Kidney (tissue), 14 donors: Measurements from ENCODE around the gene TMEM258. TPM values are rescaled to one million over a fixed set of nuclear protein-coding genes. Genes with fewer than 3 reads are reported as not detected.

ENCODE experiments used
- DNase-seq, 5 donors: peaks; one replicate each; pipeline ENCODE4 v3.0.0-alpha.2; 2013 to 2020
- FAIRE-seq: peaks from 2 replicates; lab custom pipeline; 2012; peaks lifted over from hg19 to GRCh38; lab: Jason Lieb, UNC
- H3K27ac ChIP-seq, 2 donors: one replicate each; pipeline ENCODE4 v1.7.0; 2013; ENCODE audit warnings: low read depth in 2 of 2, low read length in 2 of 2, inconsistent platforms in 1 of 2
- H3K27me3 ChIP-seq: one replicate; pipeline ENCODE4 v1.7.1; 2013; ENCODE audit warnings: low read length, inconsistent platforms; ENCODE audit not compliant: control insufficient read depth, insufficient read depth
- H3K36me3 ChIP-seq, 3 donors: one replicate each; pipeline versions ENCODE4 v1.7.0 to v1.7.1; 2013; ENCODE audit warnings: low read length in 3 of 3, control low read depth in 1 of 3, inconsistent platforms in 1 of 3; ENCODE audit not compliant: insufficient read depth in 3 of 3, control insufficient read depth in 2 of 3
- H3K4me1 ChIP-seq, 3 donors: one replicate each; pipeline versions ENCODE4 v1.7.0 to v1.7.1; 2013; ENCODE audit warnings: low read length in 3 of 3, inconsistent platforms in 1 of 3, low read depth in 1 of 3; ENCODE audit not compliant: control insufficient read depth in 2 of 3, insufficient read depth in 2 of 3
- H3K4me3 ChIP-seq, 3 donors: one replicate each; pipeline versions ENCODE4 v1.7.0 to v1.8.1; 2013; ENCODE audit warnings: low read length in 3 of 3, control low read depth in 1 of 3, inconsistent platforms in 1 of 3
- H3K9ac ChIP-seq, 3 donors: one replicate each; pipeline versions ENCODE4 v1.7.0 to v1.7.1; 2013; ENCODE audit warnings: low read length in 3 of 3, control low read depth in 1 of 3, inconsistent platforms in 1 of 3
- H3K9me3 ChIP-seq, 3 donors: one replicate each; pipeline versions ENCODE4 v1.7.0 to v1.7.1; 2013; ENCODE audit warnings: low read length in 3 of 3, control low read depth in 1 of 3, inconsistent platforms in 1 of 3; ENCODE audit not compliant: control insufficient read depth in 2 of 3, insufficient read depth in 1 of 3
- CTCF ChIP-seq: IDR thresholded peaks from 3 replicates; pipeline ENCODE4 v1.5.1; 2012; ENCODE audit warnings: mild to moderate bottlenecking, moderate library complexity, borderline replicate concordance; ENCODE audit not compliant: insufficient read depth; ENCODE audit errors: extremely low read depth
- intact Hi-C: fragments of 100-400 bp; cut with DNase I; formaldehyde crosslinking; loops from one replicate; pipeline ENCODE4 v1.11.1; 2022
- polyA plus RNA-seq: library from polyadenylated mRNA; stranded (reverse); fragments of 350-450 nt; fragmentation: Illumina TruSeq; extraction: RNeasy Lipid Tissue Mini Kit (QIAGEN cat#74804); gene quantifications from one replicate; pipeline ENCODE4 v1.2.3, GENCODE V29; 2014; ENCODE audit warnings: low read depth, low replicate concordance; ENCODE audit not compliant: insufficient read depth
- total RNA-seq: library from RNA; stranded (reverse); fragmentation: NEBNext Ultra II Directional; extraction: Animal tissue kit (Norgen Biotek cat#: 25700); gene quantifications from one replicate; pipeline ENCODE4 v1.2.1, GENCODE V29; 2021
- donor health status: control.
- donor health status: control.
- donor health status: control.
- donor health status: control.
- donor health status: control.
- donor health status: DM: yes; HTN: yes; CAD: no.
- donor health status: Normal renal cell carcinoma (clear cell type).

TMEM258 gene
- total and polyA plus RNA-seq, 2 donors from 2014 or later: 92.1 to 228 TPM

GRCh38 chr11:61828379-61828628 is 35.9 kb upstream of the TMEM258 start:
- no peak for FAIRE-seq
- Histone ChIP-seq H3K4me3 (peak overlapping the region; percentile 57 to 69 (median 63)), H3K9ac (peak overlapping the region in 1 of 3 donors; percentile 41), H3K27ac (peak overlapping the region; percentile 43 to 80), H3K27me3 (no peaks in the 10 kb centered on the region), H3K4me1 (peaks cover 0 to 25% (median 20%) of the 10 kb centered on the region in 3 donors), H3K9me3 (no peaks in the 10 kb centered on the region), H3K36me3 (no peaks in the 10 kb centered on the region)
- no peak for TF ChIP-seq CTCF
- DNase-seq: no peak
- intact Hi-C loops: no loop called here

DNA sequence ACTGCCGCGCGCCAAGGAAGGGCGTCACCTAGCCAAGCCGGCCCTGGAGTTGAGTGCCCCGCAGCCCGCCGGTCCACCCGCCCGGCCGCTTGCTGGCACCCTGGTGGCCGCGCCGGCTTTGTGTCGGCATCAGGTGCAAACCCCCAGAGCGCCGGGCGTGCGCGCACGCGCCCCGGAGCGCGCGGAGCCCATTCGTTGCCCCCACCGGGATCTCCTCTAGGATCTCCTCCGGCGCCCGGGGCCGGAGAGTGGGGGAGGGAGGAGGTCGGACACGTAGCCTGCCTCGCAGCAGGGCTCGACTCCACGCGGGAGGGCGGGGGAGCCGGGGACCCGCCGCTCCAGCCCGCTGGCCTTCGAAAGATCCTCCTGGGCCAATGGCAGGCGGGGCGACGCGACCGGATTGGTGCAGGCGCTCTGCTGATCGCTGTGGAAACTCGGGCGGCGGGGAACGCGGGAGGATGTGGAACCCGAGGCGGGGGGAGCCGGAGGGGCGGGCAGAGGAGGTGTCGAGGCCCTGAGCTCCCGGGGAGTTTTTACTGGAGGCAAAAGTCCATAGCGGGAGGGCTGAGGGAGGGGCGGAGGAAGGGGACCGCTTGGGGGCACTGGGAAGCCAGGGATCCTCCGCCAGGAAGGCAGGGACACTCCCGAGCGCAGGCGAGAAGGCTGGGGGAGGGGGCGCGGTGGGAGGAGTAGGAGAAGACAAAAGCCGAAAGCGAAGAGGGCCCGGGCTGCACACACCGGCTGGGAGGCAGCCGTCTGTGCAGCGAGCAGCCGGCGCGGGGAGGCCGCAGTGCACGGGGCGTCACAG is 35.4 kb upstream of the TMEM258 start, which contains the start of gene FADS2:
TSS of gene FADS2 (plus strand) at position 730 of the 808 bp plus-strand sequence. CDS start 91 bp downstream, outside the sequence.
- intact Hi-C loops: no loop called here
- FAIRE-seq (no peak), DNase-seq (peak; percentile 97 to 98 (median 98))
- H3K4me3 ChIP-seq: peak within 1 kb of the TSS; percentile 57 to 69 (median 63)
- H3K9ac ChIP-seq: peak within 1 kb of the TSS in 2 of 3 donors; percentile 41 to 55
- no peak for TF ChIP-seq CTCF
- H3K27me3 ChIP-seq: no peaks in the 10 kb centered on the region
- H3K4me1 ChIP-seq: peaks cover 0 to 25% (median 20%) of the 10 kb centered on the region in 3 donors
- H3K9me3 ChIP-seq: no peaks in the 10 kb centered on the region
- H3K27ac ChIP-seq: peak within 1 kb of the TSS; percentile 58 to 80
- no peaks in the 10 kb centered on the region for H3K36me3 ChIP-seq

GRCh38 chr11:61826930-61827570 is 34.7 kb upstream of the TMEM258 start:
- peak overlapping the region in 2 of 3 donors; percentile 12 to 46 for H3K9ac ChIP-seq
- H3K4me3 ChIP-seq: peak overlapping the region in 2 of 3 donors; percentile 21 to 69
- no peak for TF ChIP-seq CTCF
- no peaks in the 10 kb centered on the region for H3K9me3 ChIP-seq
- no peaks in the 10 kb centered on the region for H3K36me3 ChIP-seq
- intact Hi-C loops: no loop called here
- H3K4me1 ChIP-seq: peaks cover 0 to 25% (median 20%) of the 10 kb centered on the region in 3 donors
- H3K27me3 ChIP-seq: no peaks in the 10 kb centered on the region
- FAIRE-seq: no peak
- no peak overlapping the region for H3K27ac ChIP-seq
- peak in 2 of 5 donors; percentile 74 to 75 for DNase-seq
